ENCODE measurements around the gene ESR1. TPM values are rescaled to one million over a fixed set of nuclear protein-coding genes. Genes with fewer than 3 reads are reported as not detected.

Gene ESR1
- total RNA-seq, 1 donor from 2014 or later = 0.05 TPM

DNA sequence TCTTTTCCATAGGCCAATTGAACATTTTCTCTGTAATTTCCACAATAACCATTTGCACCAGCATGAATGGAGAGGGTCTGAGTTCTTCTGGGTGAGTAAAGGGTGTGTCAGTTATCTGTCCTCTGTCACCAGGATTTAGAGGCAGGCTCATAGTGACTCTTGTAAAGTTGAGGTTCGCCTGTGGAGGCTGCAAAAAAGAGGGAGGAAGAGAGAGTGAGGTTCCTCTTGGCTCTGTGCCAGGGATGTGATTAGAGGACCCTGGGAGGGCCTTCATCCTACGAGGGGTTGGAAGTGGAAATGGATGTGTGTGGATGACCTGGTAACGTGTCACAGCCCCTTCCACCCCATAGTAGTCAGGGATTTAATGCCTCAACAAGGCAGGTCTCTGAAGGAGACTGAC, 242.0 kb downstream of the ESR1 start:
- TF ChIP-seq, protein P1, sequence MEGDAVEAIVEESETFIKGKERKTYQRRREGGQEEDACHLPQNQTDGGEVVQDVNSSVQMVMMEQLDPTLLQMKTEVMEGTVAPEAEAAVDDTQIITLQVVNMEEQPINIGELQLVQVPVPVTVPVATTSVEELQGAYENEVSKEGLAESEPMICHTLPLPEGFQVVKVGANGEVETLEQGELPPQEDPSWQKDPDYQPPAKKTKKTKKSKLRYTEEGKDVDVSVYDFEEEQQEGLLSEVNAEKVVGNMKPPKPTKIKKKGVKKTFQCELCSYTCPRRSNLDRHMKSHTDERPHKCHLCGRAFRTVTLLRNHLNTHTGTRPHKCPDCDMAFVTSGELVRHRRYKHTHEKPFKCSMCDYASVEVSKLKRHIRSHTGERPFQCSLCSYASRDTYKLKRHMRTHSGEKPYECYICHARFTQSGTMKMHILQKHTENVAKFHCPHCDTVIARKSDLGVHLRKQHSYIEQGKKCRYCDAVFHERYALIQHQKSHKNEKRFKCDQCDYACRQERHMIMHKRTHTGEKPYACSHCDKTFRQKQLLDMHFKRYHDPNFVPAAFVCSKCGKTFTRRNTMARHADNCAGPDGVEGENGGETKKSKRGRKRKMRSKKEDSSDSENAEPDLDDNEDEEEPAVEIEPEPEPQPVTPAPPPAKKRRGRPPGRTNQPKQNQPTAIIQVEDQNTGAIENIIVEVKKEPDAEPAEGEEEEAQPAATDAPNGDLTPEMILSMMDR (IDR thresholded peaks at IDR 0.05; ENCODE audit: insufficient read depth, low read depth, low read length) = no peak
- TF ChIP-seq EZH2 (IDR thresholded peaks at IDR 0.05; ENCODE audit: insufficient read depth, low read length) = no peak
- Histone ChIP-seq H3K4me2 (ENCODE audit: low read length) (no peak overlapping the region), H3K36me3 (ENCODE audit: insufficient read depth, low read length) (no peaks in the 10 kb centered on the region), H2AFZ (ENCODE audit: low read depth, low read length) (no peak overlapping the region), H3K9ac (ENCODE audit: low read length) (no peak overlapping the region), H4K20me1 (ENCODE audit: insufficient read depth, low read length) (no peaks in the 10 kb centered on the region), H3K27me3 (ENCODE audit: insufficient read depth, low read length) (no peaks in the 10 kb centered on the region), H3K79me2 (ENCODE audit: insufficient read depth, low read length) (no peaks in the 10 kb centered on the region), H3K9me3 (ENCODE audit: insufficient read depth, low read depth, low read length) (no peaks in the 10 kb centered on the region), H3K27ac (ENCODE audit: low read depth, low read length) (no peak overlapping the region), H3K4me3 (ENCODE audit: insufficient read depth, low read depth, low read length) (no peak overlapping the region), H3K4me1 (ENCODE audit: insufficient read depth, low read length) (no peaks in the 10 kb centered on the region)
- peaks cover 15% of the 10 kb centered on the region for H3K4me1 Mint-ChIP-seq (ENCODE audit: low read depth, unreplicated experiment)
- no peaks in the 10 kb centered on the region for H3K27me3 Mint-ChIP-seq (ENCODE audit: low read depth, unreplicated experiment)
- no peak overlapping the region for H3K4me3 Mint-ChIP-seq (ENCODE audit: unreplicated experiment)
- no peaks in the 10 kb centered on the region for H3K36me3 Mint-ChIP-seq (ENCODE audit: low read depth, unreplicated experiment)
- H3K27ac Mint-ChIP-seq (ENCODE audit: unreplicated experiment) = no peak overlapping the region
- no peak for FAIRE-seq
- DNase-seq (ENCODE audit: low read depth) = no peak
- no peaks in the 10 kb centered on the region for H3K9me3 Mint-ChIP-seq (ENCODE audit: unreplicated experiment)

DNA sequence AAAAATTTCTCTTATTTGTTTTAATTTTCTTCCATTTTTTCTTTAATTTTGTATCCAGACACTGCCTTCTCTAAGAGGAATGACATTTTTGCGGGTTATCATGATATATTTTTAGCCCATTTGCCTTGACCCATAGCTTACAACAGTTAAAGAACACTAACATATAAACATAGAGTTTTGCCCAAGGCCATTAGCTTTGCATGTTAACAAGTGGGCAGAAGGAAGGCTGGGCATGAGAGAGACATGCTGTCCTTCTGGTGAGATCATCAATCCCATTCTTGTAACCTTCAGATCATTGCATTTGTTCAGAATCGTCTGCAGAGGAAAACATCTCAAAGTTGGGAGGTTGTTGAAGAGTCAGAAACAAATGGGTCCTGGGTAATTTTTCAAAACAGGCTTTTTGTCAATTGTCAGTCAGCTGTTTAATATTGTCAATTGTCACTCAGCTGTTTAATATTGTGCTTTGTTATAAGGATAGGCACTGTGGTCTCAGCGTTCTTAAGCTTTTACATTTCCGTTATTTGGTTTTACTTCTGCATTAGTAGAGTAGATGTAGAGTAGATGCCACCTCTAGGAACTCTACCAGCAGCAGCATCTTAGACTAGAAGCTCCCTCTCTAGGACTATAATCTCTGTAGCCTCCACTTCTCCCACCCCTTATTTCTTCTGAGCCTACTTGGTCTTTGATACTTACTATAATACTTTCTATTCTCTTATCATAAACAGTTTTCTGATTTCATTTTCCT, 243.1 kb downstream of the ESR1 start:
- Histone ChIP-seq H3K4me1 (ENCODE audit: insufficient read depth, low read length) (no peaks in the 10 kb centered on the region), H3K27ac (ENCODE audit: low read depth, low read length) (no peak overlapping the region), H4K20me1 (ENCODE audit: insufficient read depth, low read length) (no peaks in the 10 kb centered on the region), H2AFZ (ENCODE audit: low read depth, low read length) (no peak overlapping the region), H3K4me3 (ENCODE audit: insufficient read depth, low read depth, low read length) (no peak overlapping the region), H3K9me3 (ENCODE audit: insufficient read depth, low read depth, low read length) (no peaks in the 10 kb centered on the region), H3K36me3 (ENCODE audit: insufficient read depth, low read length) (no peaks in the 10 kb centered on the region), H3K27me3 (ENCODE audit: insufficient read depth, low read length) (no peaks in the 10 kb centered on the region), H3K9ac (ENCODE audit: low read length) (no peak overlapping the region), H3K4me2 (ENCODE audit: low read length) (no peak overlapping the region), H3K79me2 (ENCODE audit: insufficient read depth, low read length) (no peaks in the 10 kb centered on the region)
- no peaks in the 10 kb centered on the region for H3K9me3 Mint-ChIP-seq (ENCODE audit: unreplicated experiment)
- H3K27ac Mint-ChIP-seq (ENCODE audit: unreplicated experiment) = no peak overlapping the region
- no peak for DNase-seq (ENCODE audit: low read depth)
- H3K4me3 Mint-ChIP-seq (ENCODE audit: unreplicated experiment) = no peak overlapping the region
- TF ChIP-seq EZH2 (IDR thresholded peaks at IDR 0.05; ENCODE audit: insufficient read depth, low read length) = no peak
- TF ChIP-seq, protein P1 (IDR thresholded peaks at IDR 0.05; ENCODE audit: insufficient read depth, low read depth, low read length) = no peak
- H3K27me3 Mint-ChIP-seq (ENCODE audit: low read depth, unreplicated experiment) = no peaks in the 10 kb centered on the region
- no peaks in the 10 kb centered on the region for H3K36me3 Mint-ChIP-seq (ENCODE audit: low read depth, unreplicated experiment)
- FAIRE-seq = no peak
- H3K4me1 Mint-ChIP-seq (ENCODE audit: low read depth, unreplicated experiment) = peaks cover 15% of the 10 kb centered on the region

DNA sequence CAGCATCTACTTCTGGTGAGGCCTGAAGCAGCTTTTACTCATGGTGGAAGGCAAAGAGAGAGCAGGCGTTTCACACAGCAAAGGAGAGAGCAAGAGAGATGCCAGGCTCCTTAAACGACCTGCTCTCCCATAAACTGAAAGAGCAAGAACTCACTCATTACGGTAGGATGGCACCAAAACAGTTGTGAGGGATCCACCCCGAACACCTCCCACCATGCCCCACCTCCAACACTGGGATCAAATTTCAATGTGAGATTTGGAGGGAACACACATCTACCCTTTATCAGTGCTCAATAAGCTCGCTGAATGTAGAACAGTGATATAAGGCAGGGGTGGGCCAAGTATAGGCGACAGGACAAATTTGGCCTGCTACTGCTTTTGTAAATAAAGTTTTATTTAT, 244.6 kb downstream of the ESR1 start:
- Histone ChIP-seq H3K4me2 (ENCODE audit: low read length) (no peak overlapping the region), H3K27me3 (ENCODE audit: insufficient read depth, low read length) (no peaks in the 10 kb centered on the region), H3K4me3 (ENCODE audit: insufficient read depth, low read depth, low read length) (no peak overlapping the region), H2AFZ (ENCODE audit: low read depth, low read length) (no peak overlapping the region), H4K20me1 (ENCODE audit: insufficient read depth, low read length) (no peaks in the 10 kb centered on the region), H3K36me3 (ENCODE audit: insufficient read depth, low read length) (no peaks in the 10 kb centered on the region), H3K9me3 (ENCODE audit: insufficient read depth, low read depth, low read length) (no peaks in the 10 kb centered on the region), H3K79me2 (ENCODE audit: insufficient read depth, low read length) (no peaks in the 10 kb centered on the region), H3K9ac (ENCODE audit: low read length) (no peak overlapping the region), H3K4me1 (ENCODE audit: insufficient read depth, low read length) (no peaks in the 10 kb centered on the region), H3K27ac (ENCODE audit: low read depth, low read length) (no peak overlapping the region)
- Mint-ChIP-seq H3K9me3 (ENCODE audit: unreplicated experiment) (no peaks in the 10 kb centered on the region), H3K4me3 (ENCODE audit: unreplicated experiment) (no peak overlapping the region), H3K27me3 (ENCODE audit: low read depth, unreplicated experiment) (no peaks in the 10 kb centered on the region), H3K27ac (ENCODE audit: unreplicated experiment) (no peak overlapping the region), H3K36me3 (ENCODE audit: low read depth, unreplicated experiment) (no peaks in the 10 kb centered on the region), H3K4me1 (ENCODE audit: low read depth, unreplicated experiment) (peaks cover 15% of the 10 kb centered on the region)
- no peak for TF ChIP-seq EZH2 (IDR thresholded peaks at IDR 0.05; ENCODE audit: insufficient read depth, low read length)
- TF ChIP-seq, protein P1 (IDR thresholded peaks at IDR 0.05; ENCODE audit: insufficient read depth, low read depth, low read length) = no peak
- DNase-seq (ENCODE audit: low read depth) (no peak), FAIRE-seq (no peak)
